NCI-H524 treated with DMSO at 0.1 percent for 48 hours (cell line): ENCODE measurements around the gene CHST2.
"Not testable (repeated sequence)": the region's sequence is repeated elsewhere in the genome, so short reads cannot be mapped to it uniquely, and the experiment has no call there.

Experiments used
- DNase-seq: peaks from one replicate; lab custom pipeline; 2025; lab: John Stamatoyannopoulos, UW

The CHST2 gene

GRCh38 chr3:143132246-143132980 lies 12.8 kb downstream of the CHST2 start:
- no peak for DNase-seq

GRCh38 chr3:143134471-143134870 lies 14.9 kb downstream of the CHST2 start:
- DNase-seq: no peak

- DNase-seq: no peak
Observed at GRCh38 chr3:143135150-143135549, 15.6 kb downstream of the CHST2 start.

GRCh38 chr3:143137435-143138036 lies 18.0 kb downstream of the CHST2 start:
- DNase-seq: no peak

- no peak for DNase-seq
Observed at GRCh38 chr3:143138953-143139352, 19.4 kb downstream of the CHST2 start.

- DNase-seq: no peak
Observed at GRCh38 chr3:143139762-143140161, 20.2 kb downstream of the CHST2 start.

GRCh38 chr3:143140550-143140949 lies 21.0 kb downstream of the CHST2 start:
- no peak for DNase-seq

GRCh38 chr3:143142354-143142753 lies 22.8 kb downstream of the CHST2 start:
- no peak for DNase-seq

GRCh38 chr3:143145906-143146305 lies 26.3 kb downstream of the CHST2 start:
- no peak for DNase-seq

GRCh38 chr3:143146486-143147274 lies 27.1 kb downstream of the CHST2 start:
- DNase-seq: no peak

- DNase-seq: no peak
Observed at GRCh38 chr3:143147707-143148106, 28.1 kb downstream of the CHST2 start.

GRCh38 chr3:143150071-143150470 lies 30.5 kb downstream of the CHST2 start:
- DNase-seq: no peak

- no peak for DNase-seq
Observed at GRCh38 chr3:143151004-143151731, 31.6 kb downstream of the CHST2 start.

GRCh38 chr3:143152043-143152442 lies 32.5 kb downstream of the CHST2 start:
- no peak for DNase-seq

- no peak for DNase-seq
Observed at GRCh38 chr3:143155756-143156155, 36.2 kb downstream of the CHST2 start.

GRCh38 chr3:143158014-143158988 lies 38.7 kb downstream of the CHST2 start:
- no peak for DNase-seq

GRCh38 chr3:143160437-143160836 lies 40.9 kb downstream of the CHST2 start:
- no peak for DNase-seq

- DNase-seq: no peak
Observed at GRCh38 chr3:143163562-143164100, 44.1 kb downstream of the CHST2 start.

- no peak for DNase-seq
Observed at GRCh38 chr3:143165211-143165610, 45.6 kb downstream of the CHST2 start.

GRCh38 chr3:143165612-143166285 lies 46.2 kb downstream of the CHST2 start:
- DNase-seq: not testable (repeated sequence)
